Putamen (tissue), 1 donor: Measurements from ENCODE around the gene FRY.

Experiments used
- DNase-seq: peaks from one replicate; pipeline ENCODE4 v3.0.0-alpha.2; 2016; ENCODE audit warnings: low spot score

Gene FRY

GRCh38 chr13:32135056-32135390 lies 103.4 kb downstream of the FRY start:
- DNase-seq = no peak

DNA sequence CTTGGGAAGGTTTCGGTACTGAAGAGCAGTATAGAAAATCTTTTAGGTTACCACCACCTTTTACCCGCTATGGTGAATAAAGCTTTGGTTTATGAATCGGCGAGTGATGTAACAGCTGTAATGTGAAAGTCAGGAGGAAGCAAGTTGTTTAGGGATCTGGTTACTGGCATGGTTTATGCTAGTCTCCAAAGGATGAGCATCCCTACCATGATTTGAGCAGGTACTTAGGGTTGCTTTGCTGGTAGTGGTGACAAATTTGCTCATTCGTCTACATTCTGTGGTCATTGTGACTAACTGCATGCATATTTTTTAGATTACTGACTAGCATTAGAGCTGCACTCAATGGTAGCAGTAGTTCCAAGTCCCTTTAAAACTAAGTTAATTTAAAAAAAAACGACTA lies 104.1 kb downstream of the FRY start:
- no peak for DNase-seq

DNA sequence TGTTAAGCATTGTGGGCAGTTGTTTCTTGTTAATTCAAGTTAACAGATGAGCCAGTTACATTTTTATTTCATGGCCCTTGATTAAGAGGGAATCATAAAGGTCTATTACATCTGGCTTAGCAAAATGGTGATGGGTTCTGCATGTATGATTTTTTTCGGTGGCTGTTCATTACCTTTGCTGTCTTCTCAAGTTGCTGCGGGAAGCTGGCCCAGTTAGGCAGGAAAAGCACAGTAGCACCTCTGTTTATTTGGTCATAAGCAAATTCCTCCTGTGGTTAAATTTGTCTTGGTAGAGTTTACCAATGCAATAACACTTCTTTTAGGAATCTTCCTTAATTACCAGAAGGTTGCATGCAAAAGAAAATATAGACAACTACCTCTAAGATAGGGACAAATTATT lies 104.5 kb downstream of the FRY start:
- no peak for DNase-seq

DNA sequence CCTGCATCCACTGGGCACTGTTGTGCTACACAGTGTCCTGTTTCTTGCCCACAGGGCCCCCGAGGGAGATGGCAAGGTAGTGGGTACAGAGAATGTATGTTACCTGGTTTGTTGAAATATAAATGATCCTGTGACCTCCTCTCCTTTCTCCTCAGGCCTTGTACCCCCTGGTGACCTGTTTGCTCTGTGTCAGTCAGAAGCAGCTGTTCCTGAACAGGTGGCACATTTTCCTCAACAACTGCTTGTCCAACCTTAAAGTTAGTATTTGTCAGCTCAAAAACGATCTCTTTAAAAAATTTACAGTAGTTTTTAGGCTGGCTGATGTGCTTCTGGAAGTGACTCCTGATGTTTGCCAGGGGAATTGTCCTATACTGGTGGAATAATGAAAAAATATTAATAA lies 105.1 kb downstream of the FRY start:
- no peak for DNase-seq

DNA sequence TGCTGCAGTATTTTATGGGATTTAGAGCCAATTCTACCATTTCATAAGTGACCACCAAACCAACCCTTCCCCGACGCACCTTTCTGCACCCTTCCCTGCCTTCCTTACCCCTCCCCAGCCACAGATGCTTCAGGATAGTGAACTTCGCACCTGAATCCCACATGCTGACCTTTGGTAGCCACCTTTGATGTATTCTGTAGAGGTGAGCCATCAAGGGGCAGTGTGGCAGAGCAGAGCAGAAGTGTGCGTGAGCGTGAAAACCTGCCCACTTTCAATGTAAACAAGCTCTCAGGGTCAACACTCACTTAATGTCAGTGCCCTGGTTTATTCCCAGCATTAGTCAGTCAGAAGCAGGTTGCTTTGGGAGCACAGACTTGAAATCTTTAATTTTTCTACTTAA lies 107.7 kb downstream of the FRY start:
- no peak for DNase-seq

DNA sequence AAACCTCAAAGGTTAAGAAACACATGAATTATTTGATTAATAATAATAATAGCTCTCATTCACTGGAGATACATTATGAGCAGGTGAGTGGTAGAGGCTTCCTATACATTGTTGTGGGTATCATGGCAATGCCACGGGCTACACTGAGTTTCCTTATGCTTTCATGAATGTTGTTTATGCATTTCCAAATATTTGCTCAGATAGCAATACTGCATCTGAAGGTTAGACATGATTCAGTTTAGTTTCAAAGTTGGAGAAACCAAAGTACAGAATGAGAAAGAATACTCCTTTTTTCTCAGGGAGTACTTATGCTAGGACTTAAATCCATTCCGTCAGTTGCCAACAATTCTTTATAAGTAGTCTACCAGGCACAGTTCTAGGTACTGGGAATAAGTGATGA lies 108.5 kb downstream of the FRY start:
- DNase-seq = no peak

DNA sequence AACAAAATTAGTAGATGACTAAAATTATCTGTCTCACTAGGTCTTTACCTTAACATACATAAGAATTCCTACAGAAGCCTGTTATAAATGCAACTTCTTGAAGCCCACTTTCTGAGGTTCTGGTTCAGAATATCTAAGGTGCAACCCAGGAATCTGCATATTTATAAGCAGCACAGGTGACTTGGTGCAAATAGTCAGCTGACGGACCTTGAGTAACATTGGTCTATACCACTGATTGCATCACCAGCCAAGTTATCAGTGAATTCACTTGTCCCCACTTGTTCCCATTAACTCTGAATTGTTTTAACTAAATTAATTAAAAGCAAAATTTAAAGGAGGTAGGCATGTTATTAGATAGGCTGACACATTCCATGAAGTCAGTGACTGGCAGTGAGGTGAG lies 109.9 kb downstream of the FRY start:
- DNase-seq = no peak

DNA sequence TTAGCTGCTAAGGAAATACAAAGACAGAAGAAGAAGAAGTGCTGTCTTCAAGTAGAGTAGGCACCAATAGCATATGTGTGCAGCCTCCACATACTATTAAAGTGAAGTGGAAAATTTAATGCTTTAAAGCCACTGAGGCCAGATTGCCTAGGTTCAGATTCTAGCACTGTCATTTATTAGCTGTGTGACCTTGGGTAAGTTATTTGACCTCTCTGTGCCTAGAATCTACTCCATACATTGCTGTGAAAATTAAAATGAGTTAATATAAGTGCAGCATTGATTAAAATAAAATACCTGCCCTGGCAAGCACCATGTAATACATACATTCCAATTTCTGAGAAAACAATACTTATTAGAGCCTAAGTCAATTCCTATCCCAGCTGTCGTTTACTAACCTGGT lies 110.5 kb downstream of the FRY start:
- no peak for DNase-seq

DNA sequence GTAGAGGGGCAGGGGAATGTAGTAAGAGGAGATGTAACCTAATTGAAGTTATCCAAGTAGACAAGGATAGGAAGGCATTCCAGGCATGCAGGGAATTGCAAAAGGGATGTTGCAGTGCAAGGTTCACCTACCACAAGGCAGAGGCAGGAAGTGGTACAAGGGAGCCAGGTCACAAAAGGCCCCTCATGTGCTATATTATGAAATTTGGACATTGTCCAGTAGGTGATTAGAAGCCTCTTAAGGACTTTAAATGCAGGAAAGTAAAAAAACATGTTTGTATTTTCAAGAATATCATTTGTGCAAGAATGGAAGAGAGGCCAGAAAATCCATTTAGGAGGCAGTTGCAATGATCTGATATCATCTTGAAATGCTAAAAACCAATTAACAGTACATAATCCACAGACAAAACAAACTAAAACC lies 111.4 kb downstream of the FRY start:
- no peak for DNase-seq

GRCh38 chr13:32147193-32147592 lies 115.6 kb downstream of the FRY start:
- no peak for DNase-seq

DNA sequence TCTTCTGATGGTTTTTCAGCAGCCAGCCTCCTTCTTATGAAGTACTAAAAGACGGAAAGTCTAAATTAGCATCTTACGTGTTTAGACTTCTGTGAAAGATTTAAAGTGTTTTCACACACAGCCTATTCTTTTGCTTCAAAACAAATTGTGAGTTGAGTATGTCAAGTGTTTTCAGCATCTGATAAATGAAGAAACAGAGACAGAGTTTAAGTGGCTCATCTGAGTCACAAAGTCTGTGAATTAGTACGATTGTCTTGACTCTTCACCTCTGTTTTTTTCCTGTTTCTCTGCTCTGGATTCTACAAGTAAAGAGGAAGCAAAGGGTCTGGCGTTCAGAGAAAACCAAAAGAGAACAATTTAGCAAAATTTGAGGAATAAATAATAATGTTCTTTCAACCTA lies 116.4 kb downstream of the FRY start:
- no peak for DNase-seq

GRCh38 chr13:32150239-32150638 lies 118.7 kb downstream of the FRY start:
- DNase-seq = no peak

DNA sequence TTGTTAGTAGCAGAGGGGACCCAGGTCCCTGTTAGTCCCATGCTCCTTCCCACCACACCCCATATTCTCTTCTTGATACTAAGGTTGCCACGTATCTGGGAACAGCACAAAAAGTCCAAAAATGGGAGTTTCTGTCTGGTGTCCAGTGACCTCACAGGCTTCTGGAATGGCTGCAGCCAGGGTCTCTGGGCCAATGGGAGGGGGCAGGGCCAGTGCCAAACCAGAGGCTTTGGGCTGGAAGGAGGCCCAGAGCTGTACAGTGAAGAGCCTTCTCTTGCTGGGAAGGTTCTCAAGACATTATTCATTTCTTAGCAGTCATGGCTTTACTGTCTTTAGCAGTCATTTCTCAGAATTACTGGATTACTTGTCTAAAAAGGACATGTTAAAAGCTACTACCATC lies 119.2 kb downstream of the FRY start:
- DNase-seq = no peak

GRCh38 chr13:32151240-32151639 lies 119.7 kb downstream of the FRY start:
- no peak for DNase-seq

DNA sequence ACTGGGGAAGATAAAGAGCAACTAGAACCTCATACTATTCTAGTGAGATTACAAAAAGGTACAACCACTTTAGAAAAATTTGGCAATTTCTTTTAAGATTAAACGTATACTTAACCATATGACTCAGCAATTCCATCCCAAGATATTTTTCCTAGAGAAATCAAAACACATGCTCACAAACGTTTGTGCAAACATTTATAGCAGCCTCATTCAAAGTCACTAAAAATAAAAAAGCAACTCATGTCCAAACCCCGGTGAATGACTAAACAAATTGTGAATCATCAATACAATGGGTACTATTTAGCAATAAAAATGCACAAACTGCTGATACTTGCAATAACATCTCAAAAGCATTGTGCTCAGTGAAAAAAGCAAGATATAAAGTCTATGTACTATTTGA lies 121.5 kb downstream of the FRY start:
- no peak for DNase-seq

DNA sequence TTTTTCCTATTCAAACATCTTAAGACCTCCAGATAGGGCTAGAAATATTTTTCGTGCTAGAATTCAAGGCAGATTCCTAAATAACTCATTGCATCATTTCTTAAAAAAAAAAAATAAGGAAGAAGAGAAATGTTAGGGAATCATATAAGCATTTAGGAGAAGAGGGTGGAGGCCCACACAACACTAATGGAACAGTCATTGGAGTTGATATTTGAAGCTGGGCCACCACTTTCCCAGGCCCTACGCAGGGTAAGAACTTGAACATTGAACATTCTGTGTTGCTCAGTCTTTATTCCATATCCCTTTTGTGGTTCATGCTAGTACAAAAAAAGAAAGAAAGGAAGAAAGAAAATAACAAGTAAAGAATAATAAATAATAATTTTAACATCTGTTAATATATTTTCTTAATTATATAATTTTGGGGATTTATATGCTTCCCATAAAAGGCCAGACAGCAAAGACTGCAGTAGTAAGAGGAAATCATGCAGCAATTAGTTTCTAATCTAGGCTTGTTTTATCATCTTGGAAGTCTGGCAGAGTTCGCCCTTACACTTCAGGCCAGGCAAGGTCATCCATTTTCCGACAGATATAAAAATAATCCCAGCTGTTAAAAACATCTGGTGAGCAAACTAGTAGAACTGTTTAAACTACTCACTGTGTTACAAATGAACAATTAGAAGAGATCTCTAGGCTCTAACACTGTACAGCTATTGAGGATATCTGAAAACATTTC lies 127.7 kb downstream of the FRY start:
- no peak for DNase-seq

DNA sequence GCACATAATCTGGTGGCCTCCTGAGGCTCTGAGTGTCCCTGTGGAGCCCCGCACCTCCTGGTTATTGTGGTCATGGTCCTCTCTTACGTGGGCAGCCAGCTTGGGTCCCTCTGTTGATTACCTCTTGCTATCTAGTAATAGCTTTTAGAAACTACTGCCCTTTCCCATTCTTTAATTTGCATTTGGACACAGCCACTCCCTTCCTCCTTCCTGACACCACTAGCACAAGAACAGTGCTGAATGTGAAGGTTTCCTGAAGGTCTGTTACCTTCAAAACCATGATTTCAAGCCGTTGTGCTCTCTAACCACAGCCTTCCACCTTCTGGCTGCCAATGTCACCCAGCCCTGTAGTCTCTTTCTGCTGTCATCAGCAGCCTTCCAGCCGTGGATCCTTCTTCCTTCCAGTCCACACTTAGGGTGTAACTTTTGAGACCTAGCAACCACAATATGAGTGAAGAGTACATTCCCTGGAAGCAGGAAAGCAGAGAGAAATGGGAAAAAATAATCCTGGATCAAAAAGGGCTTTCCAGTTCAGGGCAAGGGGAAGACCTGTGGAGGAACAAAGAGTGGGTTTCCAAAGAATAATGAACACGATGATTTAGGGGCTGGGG lies 130.9 kb downstream of the FRY start:
- DNase-seq = no peak

DNA sequence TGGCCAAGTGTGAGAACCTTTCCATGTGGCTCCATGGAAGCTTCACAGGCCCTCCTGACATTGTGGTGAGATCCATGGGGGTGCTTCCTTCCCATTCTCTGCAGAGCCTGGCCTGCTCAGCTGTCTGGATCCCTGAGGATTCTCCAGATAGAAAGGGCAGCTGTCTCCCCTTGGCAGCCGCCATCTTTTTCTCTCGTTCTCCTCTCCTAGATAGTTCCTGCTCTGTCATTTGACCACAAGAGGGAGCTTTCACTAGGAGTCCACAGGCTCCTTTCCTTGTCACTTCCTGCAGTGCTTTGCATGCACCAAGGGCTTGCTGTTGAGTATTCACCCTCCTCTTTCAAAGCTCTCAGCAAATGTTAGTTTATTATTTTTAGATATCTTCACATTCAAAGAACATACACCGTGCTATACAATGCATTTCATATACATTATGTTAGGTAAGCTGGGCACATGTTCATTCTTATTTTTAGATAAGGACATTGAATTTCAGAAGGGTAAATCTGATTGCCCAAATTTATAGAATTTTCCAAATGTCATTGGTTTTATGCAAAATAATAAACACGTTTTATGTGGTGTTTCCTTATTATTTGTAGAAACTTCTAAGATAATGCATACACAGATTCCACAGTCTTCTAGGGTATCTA lies 133.2 kb downstream of the FRY start:
- DNase-seq = peak; percentile 24

- peak; percentile 63 for DNase-seq
Observed at GRCh38 chr13:32165796-32166195, 134.2 kb downstream of the FRY start.

- DNase-seq = no peak
Observed at GRCh38 chr13:32168131-32168530, 136.6 kb downstream of the FRY start.

- DNase-seq = no peak
Observed at GRCh38 chr13:32170841-32171240, 139.3 kb downstream of the FRY start.

- DNase-seq = no peak
Observed at GRCh38 chr13:32173881-32174280, 142.3 kb downstream of the FRY start.

DNA sequence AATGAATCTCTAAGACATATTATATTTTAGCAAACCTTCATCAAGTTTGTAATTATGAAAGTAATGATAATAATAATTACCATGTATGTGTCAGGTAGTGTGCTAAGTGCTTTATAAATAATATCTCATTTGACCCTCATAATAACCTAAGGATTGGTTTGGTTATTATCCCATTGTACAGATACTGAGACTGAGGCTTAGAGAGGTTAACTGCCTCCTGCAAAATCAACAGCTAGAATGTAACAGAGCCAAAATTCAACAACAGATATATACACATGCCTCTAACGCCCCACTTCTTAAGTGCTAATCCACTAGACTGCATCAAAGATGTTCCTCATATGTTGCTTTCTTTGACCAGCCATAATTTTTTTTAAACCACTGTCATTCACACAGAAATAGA lies 142.8 kb downstream of the FRY start:
- DNase-seq = no peak

GRCh38 chr13:32175307-32175706 lies 143.7 kb downstream of the FRY start:
- no peak for DNase-seq
